Sigmoid colon (tissue), 3 donors: ENCODE data around the gene CD200.

Experiments
- POLR2A ChIP-seq, 2 donors: fragments of 450-650 bp; IDR thresholded peaks; one replicate each; pipeline ENCODE4 v1.6.1; 2016; ENCODE audit warnings: antibody characterized with exemption in 2 of 2, mild to moderate bottlenecking in 2 of 2, moderate library complexity in 2 of 2
- TF ChIP-seq, protein P1 (sequence below), 4 experiments: fragments of 450-650 bp in 3 of 4; fragments of 200-600 bp in 1 of 4; IDR thresholded peaks; one replicate each; pipeline ENCODE4 v1.5.1; 2016 to 2019; ENCODE audit warnings: antibody characterized with exemption in 4 of 4, mild to moderate bottlenecking in 3 of 4, moderate library complexity in 2 of 4

DNA sequence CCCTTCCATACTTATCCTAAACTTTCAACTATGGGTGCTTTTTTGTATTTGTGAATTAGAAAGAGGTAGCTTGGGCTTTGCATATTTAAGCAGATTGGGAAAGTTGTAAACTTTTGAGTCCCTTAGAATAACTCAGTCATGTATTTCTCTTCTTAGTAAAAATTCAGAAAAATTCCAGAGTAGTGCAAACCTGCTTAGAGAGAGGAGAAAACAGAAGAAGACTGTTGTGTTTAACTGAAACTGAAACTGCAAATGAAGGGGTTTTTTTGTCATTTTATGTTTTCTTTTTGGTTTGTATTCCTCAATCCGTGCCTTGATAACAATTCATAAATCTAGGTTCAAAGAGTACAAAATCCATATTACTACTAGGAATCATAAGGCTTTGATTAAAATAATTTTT, 31.3 kb downstream of the CD200 start:
- TF ChIP-seq, protein P1, sequence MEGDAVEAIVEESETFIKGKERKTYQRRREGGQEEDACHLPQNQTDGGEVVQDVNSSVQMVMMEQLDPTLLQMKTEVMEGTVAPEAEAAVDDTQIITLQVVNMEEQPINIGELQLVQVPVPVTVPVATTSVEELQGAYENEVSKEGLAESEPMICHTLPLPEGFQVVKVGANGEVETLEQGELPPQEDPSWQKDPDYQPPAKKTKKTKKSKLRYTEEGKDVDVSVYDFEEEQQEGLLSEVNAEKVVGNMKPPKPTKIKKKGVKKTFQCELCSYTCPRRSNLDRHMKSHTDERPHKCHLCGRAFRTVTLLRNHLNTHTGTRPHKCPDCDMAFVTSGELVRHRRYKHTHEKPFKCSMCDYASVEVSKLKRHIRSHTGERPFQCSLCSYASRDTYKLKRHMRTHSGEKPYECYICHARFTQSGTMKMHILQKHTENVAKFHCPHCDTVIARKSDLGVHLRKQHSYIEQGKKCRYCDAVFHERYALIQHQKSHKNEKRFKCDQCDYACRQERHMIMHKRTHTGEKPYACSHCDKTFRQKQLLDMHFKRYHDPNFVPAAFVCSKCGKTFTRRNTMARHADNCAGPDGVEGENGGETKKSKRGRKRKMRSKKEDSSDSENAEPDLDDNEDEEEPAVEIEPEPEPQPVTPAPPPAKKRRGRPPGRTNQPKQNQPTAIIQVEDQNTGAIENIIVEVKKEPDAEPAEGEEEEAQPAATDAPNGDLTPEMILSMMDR (IDR thresholded peaks at IDR 0.05) = no peak
- no peak for TF ChIP-seq POLR2A (IDR thresholded peaks at IDR 0.05)
